ENCODE data around the gene TP53TG3F.
"Not testable (repeated sequence)": the region's sequence is repeated elsewhere in the genome, so short reads cannot be mapped to it uniquely, and the experiment has no call there.

Gene TP53TG3F

GRCh38 chr16:33459312-33459711 lies at the start of gene TP53TG3F:
Gene TP53TG3F (plus strand): TSS chr16:33459612. CDS start chr16:33459680, 68 bp downstream.
- not testable (repeated sequence) for DNase-seq (ENCODE audit: low read depth in 2 of 2)

GRCh38 chr16:33491611-33492010 lies 32.2 kb downstream of the TP53TG3F start:
- DNase-seq (ENCODE audit: low read depth in 2 of 2): not testable (repeated sequence)

- not testable (repeated sequence) for DNase-seq (ENCODE audit: low read depth in 2 of 2)
These were observed 47.8 kb downstream of the TP53TG3F start for GRCh38 chr16:33507231-33507630.

- DNase-seq (ENCODE audit: low read depth in 2 of 2): not testable (repeated sequence)
These were observed 49.7 kb downstream of the TP53TG3F start for GRCh38 chr16:33509070-33509469.

- DNase-seq (ENCODE audit: low read depth in 2 of 2): not testable (repeated sequence)
These were observed 50.5 kb downstream of the TP53TG3F start for GRCh38 chr16:33509906-33510305.
